ENCODE data around the gene METTL27. TPM values are rescaled to one million over a fixed set of nuclear protein-coding genes. Genes with fewer than 3 reads are reported as not detected.

Gene METTL27
- total and polyA plus RNA-seq, 12 donors = 0.16 to 1.3 (median 0.42) TPM; not detected in 3

DNA sequence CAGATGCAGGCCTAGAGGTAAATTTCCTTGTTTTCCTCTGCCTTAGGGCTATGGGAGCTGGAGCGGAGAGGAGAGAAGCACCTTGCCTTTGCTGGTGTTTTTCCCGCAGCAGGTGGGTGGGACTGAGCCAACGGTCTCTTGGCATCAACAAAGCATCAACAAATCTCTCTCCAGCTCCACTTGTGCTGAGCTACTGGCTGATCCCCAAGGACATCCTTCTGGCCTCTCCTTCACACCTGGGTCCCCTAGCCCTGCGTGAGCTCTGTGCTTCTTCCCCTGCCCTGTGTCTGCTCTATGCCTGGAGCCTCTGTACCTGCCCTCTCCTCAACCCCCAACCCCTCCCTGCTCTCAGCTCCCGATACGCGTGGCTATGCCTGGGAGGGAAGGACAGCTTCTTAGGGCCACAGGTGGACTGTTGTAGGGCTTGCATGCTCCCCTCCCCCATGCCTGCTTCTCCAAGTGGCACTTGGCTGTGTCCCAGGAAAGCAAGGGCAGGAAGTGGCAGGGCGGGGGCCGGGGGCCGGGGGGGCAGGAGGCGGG is 14.7 kb downstream of the METTL27 start:
- H3K27me3 ChIP-seq = peaks cover 0 to 20% (median 9%) of the 10 kb centered on the region in 7 donors
- peak overlapping the region in 1 of 10 donors; percentile 68 for H3K27ac ChIP-seq
- peaks cover 0 to 40% (median 4%) of the 10 kb centered on the region in 9 donors for H3K4me1 ChIP-seq
- 19 to 25% methylated on average over 11 of the region's 11 CpGs for WGBS, 2 donors
- no peaks in the 10 kb centered on the region for H3K9me3 ChIP-seq
- DNase-seq (no peak), ATAC-seq (peak in 4 of 8 donors; percentile 14 to 55 (median 40))
- no peaks in the 10 kb centered on the region for H3K36me3 ChIP-seq
- intact Hi-C loops (cut with DNase I) = no loop called here
- H3K4me3 ChIP-seq = no peak overlapping the region
- TF ChIP-seq, protein P1, sequence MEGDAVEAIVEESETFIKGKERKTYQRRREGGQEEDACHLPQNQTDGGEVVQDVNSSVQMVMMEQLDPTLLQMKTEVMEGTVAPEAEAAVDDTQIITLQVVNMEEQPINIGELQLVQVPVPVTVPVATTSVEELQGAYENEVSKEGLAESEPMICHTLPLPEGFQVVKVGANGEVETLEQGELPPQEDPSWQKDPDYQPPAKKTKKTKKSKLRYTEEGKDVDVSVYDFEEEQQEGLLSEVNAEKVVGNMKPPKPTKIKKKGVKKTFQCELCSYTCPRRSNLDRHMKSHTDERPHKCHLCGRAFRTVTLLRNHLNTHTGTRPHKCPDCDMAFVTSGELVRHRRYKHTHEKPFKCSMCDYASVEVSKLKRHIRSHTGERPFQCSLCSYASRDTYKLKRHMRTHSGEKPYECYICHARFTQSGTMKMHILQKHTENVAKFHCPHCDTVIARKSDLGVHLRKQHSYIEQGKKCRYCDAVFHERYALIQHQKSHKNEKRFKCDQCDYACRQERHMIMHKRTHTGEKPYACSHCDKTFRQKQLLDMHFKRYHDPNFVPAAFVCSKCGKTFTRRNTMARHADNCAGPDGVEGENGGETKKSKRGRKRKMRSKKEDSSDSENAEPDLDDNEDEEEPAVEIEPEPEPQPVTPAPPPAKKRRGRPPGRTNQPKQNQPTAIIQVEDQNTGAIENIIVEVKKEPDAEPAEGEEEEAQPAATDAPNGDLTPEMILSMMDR (IDR thresholded peaks at IDR 0.05) = no peak

DNA sequence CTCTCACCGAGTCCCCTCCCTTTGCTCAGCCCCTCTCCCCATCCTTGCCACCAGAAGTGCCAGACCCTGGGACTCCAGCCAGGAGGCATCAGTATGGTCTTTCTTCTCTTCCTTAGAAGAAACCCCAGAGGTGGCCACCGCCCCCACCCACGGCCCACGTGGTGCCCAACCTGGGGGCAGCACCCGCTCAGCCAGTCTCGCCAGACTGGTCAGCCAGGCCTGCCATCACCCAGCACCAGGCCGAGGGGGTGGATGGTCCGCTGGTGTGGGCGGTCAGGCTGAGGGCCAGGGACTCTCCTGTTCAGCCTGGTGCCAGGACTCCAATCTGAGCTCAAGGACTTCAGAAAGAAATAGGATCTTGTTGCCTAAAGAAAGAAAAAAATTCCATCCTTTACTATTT is 17.3 kb downstream of the METTL27 start:
- Histone ChIP-seq H3K4me1 (peaks cover 0 to 32% (median 4%) of the 10 kb centered on the region in 9 donors), H3K9me3 (no peaks in the 10 kb centered on the region), H3K27me3 (peaks cover 0 to 9% (median 5%) of the 10 kb centered on the region in 7 donors), H3K36me3 (no peaks in the 10 kb centered on the region), H3K27ac (no peak overlapping the region), H3K4me3 (no peak overlapping the region)
- DNase-seq (no peak), ATAC-seq (no peak)
- WGBS, 2 donors = 86 to 87% methylated on average over 9 of the region's 9 CpGs
- intact Hi-C loops (cut with DNase I) = no loop called here
- TF ChIP-seq, protein P1 (IDR thresholded peaks at IDR 0.05) = no peak

DNA sequence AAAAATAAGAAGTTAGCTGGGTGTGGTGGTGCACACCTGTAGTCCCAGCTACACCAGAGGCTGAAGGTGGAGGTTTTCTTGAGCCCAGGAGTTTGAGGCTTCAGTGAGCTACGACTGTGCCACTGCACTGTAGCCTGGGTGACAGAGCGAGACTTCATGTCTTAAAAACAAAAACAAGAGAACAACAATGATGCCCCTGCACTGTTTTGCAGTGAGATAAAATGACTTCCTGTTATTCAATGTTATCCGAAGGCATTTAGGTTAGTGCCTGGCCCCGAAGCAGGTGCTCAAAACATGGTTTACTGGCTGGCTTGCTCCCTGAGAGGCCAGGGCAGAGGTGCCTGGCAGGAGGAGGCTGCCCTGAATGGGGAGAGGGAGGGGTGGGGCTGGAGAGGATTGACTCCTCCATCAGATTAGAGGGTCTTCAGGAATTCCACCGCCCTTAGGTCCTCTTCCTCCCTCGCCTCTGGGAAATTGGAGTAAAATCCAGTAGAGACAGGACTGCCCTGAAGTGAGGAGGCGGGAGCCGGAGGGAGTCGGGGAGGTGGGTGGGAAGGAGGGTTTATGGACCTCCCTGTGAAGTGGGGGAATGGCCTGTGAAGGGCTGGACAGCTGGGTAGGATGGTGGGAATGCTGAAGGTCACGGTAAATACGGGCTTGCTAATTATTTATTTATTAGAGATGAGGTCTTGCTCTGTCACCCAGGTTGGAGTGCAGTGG is 18.3 kb downstream of the METTL27 start:
- H3K27ac ChIP-seq = no peak overlapping the region
- DNase-seq (no peak), ATAC-seq (no peak)
- WGBS, 2 donors = 70 to 76% methylated on average over 11 of the region's 11 CpGs
- peaks cover 0 to 32% (median 4%) of the 10 kb centered on the region in 9 donors for H3K4me1 ChIP-seq
- no peaks in the 10 kb centered on the region for H3K9me3 ChIP-seq
- peaks cover 0 to 6% (median 0%) of the 10 kb centered on the region in 7 donors for H3K27me3 ChIP-seq
- no peaks in the 10 kb centered on the region for H3K36me3 ChIP-seq
- H3K4me3 ChIP-seq = no peak overlapping the region
- TF ChIP-seq, protein P1 (IDR thresholded peaks at IDR 0.05) = no peak
- intact Hi-C loops (cut with DNase I) = no loop called here

DNA sequence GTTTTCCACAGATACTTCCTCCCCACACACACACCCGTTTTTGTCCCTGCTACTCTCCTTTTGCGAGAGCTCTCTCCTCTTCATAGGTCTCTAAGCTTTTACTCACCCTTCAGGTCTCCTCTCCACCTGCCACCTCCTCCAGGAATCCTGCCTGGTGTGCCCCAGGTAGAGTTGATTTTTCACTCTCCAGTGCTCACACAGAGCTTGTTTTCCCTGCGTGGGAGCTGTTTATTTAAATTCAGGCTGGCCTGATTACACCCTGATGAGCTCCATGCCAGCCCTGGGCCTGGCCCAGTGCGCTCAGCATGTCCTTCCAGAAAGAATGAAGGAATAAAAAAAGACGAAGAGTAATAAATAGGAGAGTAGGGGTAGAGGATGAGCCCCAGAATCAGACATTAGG is 19.1 kb downstream of the METTL27 start:
- H3K27me3 ChIP-seq = peaks cover 0 to 5% (median 0%) of the 10 kb centered on the region in 7 donors
- no peaks in the 10 kb centered on the region for H3K9me3 ChIP-seq
- ATAC-seq = no peak
- no peak for DNase-seq
- TF ChIP-seq, protein P1 (IDR thresholded peaks at IDR 0.05) = no peak
- WGBS, 2 donors = 73 to 76% methylated on average over 5 of the region's 5 CpGs
- H3K4me3 ChIP-seq = no peak overlapping the region
- intact Hi-C loops (cut with DNase I) = no loop called here
- H3K36me3 ChIP-seq = no peaks in the 10 kb centered on the region
- H3K4me1 ChIP-seq = peaks cover 0 to 24% (median 3%) of the 10 kb centered on the region in 9 donors
- H3K27ac ChIP-seq = no peak overlapping the region

Data from heart right ventricle (tissue), 16 donors.